ENCODE results near the gene FXN.

GRCh38 chr9:69045821-69046220, 10.3 kb downstream of the FXN start:
- TF ChIP-seq CTCF (IDR thresholded peaks at IDR 0.05; ENCODE audit: borderline replicate concordance, extremely low read depth, low read length, poor library complexity, severe bottlenecking) (no peak), EZH2 (IDR thresholded peaks at IDR 0.05; ENCODE audit: borderline replicate concordance, low read depth, low read length, severe bottlenecking) (no peak)

Data from DND-41 (cell line).